Erythroblast (primary cell): Measurements from ENCODE around the gene THBS3.

Experiments used
- GATA1 ChIP-seq: IDR thresholded peaks from 2 replicates; pipeline ENCODE4 v1.6.1; 2011; ENCODE audit warnings: low read depth, mild to moderate bottlenecking, control low read depth, low read length, moderate library complexity
- POLR2A ChIP-seq: IDR thresholded peaks from 2 replicates; pipeline ENCODE4 v1.6.1; 2011; ENCODE audit warnings: mild to moderate bottlenecking, low read length

DNA sequence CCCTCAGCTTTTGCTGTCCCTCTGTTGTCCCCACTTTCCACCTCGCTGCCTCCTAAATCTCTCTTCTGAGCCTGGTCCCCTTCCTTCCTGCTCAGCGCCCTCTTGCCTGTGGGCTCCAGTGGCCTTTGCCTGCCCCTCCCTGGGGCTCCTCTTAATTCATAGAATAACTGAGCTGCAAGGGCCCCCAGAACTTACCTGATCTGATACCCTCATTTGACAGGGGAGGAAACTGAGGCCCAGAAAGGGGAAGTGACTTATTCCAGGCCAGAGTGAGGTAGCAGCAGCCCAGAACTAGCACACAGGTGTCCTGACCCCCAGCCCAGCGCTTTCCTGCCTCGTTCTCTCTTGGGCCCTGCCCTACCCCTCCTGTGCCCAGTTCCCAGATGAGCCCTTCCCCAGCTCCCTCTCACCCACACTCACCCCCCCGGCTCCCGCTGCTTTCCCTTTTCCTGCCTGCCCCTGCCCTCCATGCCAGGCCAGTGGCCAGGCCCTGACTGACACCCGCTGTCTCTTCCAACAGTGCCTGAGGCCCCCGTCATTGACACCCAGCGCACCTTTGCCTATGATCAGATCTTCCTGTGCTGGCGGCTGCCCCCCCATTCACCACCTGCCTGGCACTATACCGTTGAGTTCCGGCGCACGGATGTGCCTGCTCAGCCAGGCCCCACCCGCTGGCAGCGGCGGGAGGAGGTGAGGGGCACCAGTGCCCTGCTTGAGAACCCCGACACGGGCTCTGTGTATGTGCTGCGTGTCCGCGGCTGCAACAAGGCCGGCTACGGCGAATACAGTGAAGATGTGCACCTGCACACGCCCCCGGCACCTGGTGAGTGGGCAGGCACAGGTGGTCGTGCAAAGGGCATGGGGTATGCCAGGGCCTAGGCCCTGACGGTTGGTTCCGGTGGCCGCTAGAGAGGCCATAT lies 28.3 kb downstream of the THBS3 start:
- TF ChIP-seq POLR2A (no peak), GATA1 (no peak)
